Caco-2 (cell line): ENCODE data around the gene NPY1R. TPM values are rescaled to one million over a fixed set of nuclear protein-coding genes. Genes with fewer than 3 reads are reported as not detected.

Experiments
- BruUV-seq: library from RNA; stranded (reverse); fragments of 400-500 nt; replicated peaks from 2 replicates; lab custom pipeline; 2021; lab: Mats Ljungman, UMichigan
- CTCF ChIA-PET: fragments of 300-600 bp; sonication (Branson Sonifier 250); formaldehyde crosslinking; loops from one replicate; lab custom pipeline; 2022; ENCODE audit warnings: antibody characterized with exemption; lab: Charles Lee
- POLR2A ChIA-PET: fragments of 300-600 bp; sonication (Branson Sonifier 250); formaldehyde crosslinking; loops from one replicate; lab custom pipeline; 2022; ENCODE audit warnings: antibody characterized with exemption; lab: Charles Lee
- DNase-seq, 2 experiments: peaks; one replicate each; pipeline versions ENCODE4 v3.0.0 to v3.0.0-alpha.2; 2020 to 2022
- H3K27me3 ChIP-seq: replicated peaks from 2 replicates; pipeline ENCODE4 v1.6.0; 2011; ENCODE audit warnings: low read length; ENCODE audit not compliant: control insufficient read depth, insufficient read depth
- H3K36me3 ChIP-seq: 2 replicates; pipeline ENCODE4 v1.5.1; 2011; ENCODE audit warnings: low read length; ENCODE audit not compliant: control insufficient read depth, insufficient read depth
- H3K4me1 ChIP-seq: fragments of 250-450 bp; sonication (Bioruptor Pico); 2 replicates; pipeline ENCODE4 v1.5.1; 2020; ENCODE audit warnings: mild to moderate bottlenecking
- H3K4me3 ChIP-seq: 2 replicates; pipeline ENCODE4 v1.5.1; 2011; ENCODE audit warnings: low read depth, mild to moderate bottlenecking, control low read depth, low read length
- H3K9me3 ChIP-seq: fragments of 250-450 bp; sonication (Bioruptor Pico); 2 replicates; pipeline ENCODE4 v1.5.1; 2020; ENCODE audit warnings: mild to moderate bottlenecking, moderate library complexity
- H3K27ac Mint-ChIP-seq: one replicate; pipeline ENCODE4 v1.8.0; 2022; ENCODE audit warnings: mixed read lengths; ENCODE audit not compliant: unreplicated experiment
- H3K27me3 Mint-ChIP-seq: one replicate; pipeline ENCODE4 v1.8.0; 2022; ENCODE audit warnings: mixed read lengths; ENCODE audit not compliant: insufficient read depth, unreplicated experiment
- H3K36me3 Mint-ChIP-seq: one replicate; pipeline ENCODE4 v1.8.0; 2022; ENCODE audit warnings: mild to moderate bottlenecking, mixed read lengths; ENCODE audit not compliant: insufficient read depth, unreplicated experiment
- H3K4me1 Mint-ChIP-seq: one replicate; pipeline ENCODE4 v1.8.0; 2022; ENCODE audit warnings: low read depth, mixed read lengths; ENCODE audit not compliant: unreplicated experiment
- H3K4me3 Mint-ChIP-seq: one replicate; pipeline ENCODE4 v1.8.0; 2022; ENCODE audit warnings: mild to moderate bottlenecking, moderate library complexity, mixed read lengths; ENCODE audit not compliant: unreplicated experiment
- H3K9me3 Mint-ChIP-seq: one replicate; pipeline ENCODE4 v1.8.0; 2022; ENCODE audit warnings: mixed read lengths; ENCODE audit not compliant: unreplicated experiment
- CTCF ChIP-seq, 2 experiments: fragments of 200-600 bp in 1 of 2; IDR thresholded peaks; 1 replicate in 1 of 2; 2 replicates in 1 of 2; pipeline versions ENCODE4 v1.5.1 to v1.8.0; 2011 to 2022; ENCODE audit warnings: antibody characterized with exemption in 1 of 2, control low read depth in 1 of 2, inconsistent platforms in 1 of 2, low read depth in 1 of 2, low read length in 1 of 2, mild to moderate bottlenecking in 1 of 2, moderate library complexity in 1 of 2; ENCODE audit not compliant: insufficient read depth in 1 of 2, severe bottlenecking in 1 of 2, unreplicated experiment in 1 of 2
- intact Hi-C: fragments of 100-400 bp; cut with micrococcal nuclease; formaldehyde crosslinking; loops from one replicate; pipeline ENCODE4 v1.10.0; 2022; ENCODE audit not compliant: unreplicated experiment
- total RNA-seq: library from RNA; stranded (reverse); gene quantifications from 2 replicates; pipeline ENCODE4 v1.2.3, GENCODE V29; 2022

NPY1R gene
- total RNA-seq, 1 experiment from 2014 or later = 1.5 TPM

GRCh38 chr4:163353054-163353453 lies 20.7 kb upstream of the NPY1R start:
- Mint-ChIP-seq H3K9me3 (no peaks in the 10 kb centered on the region), H3K36me3 (no peaks in the 10 kb centered on the region), H3K4me1 (no peaks in the 10 kb centered on the region), H3K27me3 (peaks cover 10% of the 10 kb centered on the region), H3K27ac (no peak overlapping the region), H3K4me3 (no peak overlapping the region)
- no peaks in the 10 kb centered on the region for H3K36me3 ChIP-seq
- POLR2A ChIA-PET = no interaction called here
- intact Hi-C loops = no loop called here
- H3K4me3 ChIP-seq = no peak overlapping the region
- no peak for TF ChIP-seq CTCF (IDR thresholded peaks at IDR 0.05; ENCODE audit: insufficient read depth in 1 of 2, low read depth in 1 of 2, low read length in 1 of 2, severe bottlenecking in 1 of 2, unreplicated experiment in 1 of 2)
- no peak for DNase-seq
- H3K9me3 ChIP-seq = no peaks in the 10 kb centered on the region
- CTCF ChIA-PET = no interaction called here
- H3K4me1 ChIP-seq = no peaks in the 10 kb centered on the region
- no TSS peak for BruUV-seq
- no peaks in the 10 kb centered on the region for H3K27me3 ChIP-seq

DNA sequence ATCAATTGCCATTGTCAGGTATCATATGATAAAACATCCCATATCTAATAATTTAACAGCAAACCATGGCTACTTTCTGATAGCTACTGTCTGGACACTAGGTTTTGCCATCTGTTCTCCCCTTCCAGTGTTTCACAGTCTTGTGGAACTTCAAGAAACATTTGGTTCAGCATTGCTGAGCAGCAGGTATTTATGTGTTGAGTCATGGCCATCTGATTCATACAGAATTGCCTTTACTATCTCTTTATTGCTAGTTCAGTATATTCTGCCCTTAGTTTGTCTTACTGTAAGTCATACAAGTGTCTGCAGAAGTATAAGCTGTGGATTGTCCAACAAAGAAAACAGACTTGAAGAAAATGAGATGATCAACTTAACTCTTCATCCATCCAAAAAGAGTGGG lies 18.3 kb upstream of the NPY1R start:
- no peak overlapping the region for H3K4me3 Mint-ChIP-seq
- TF ChIP-seq CTCF (IDR thresholded peaks at IDR 0.05; ENCODE audit: insufficient read depth in 1 of 2, low read depth in 1 of 2, low read length in 1 of 2, severe bottlenecking in 1 of 2, unreplicated experiment in 1 of 2) = no peak
- no peaks in the 10 kb centered on the region for H3K36me3 Mint-ChIP-seq
- ChIA-PET POLR2A (no interaction called here), CTCF (no interaction called here)
- BruUV-seq = no TSS peak
- H3K4me3 ChIP-seq = no peak overlapping the region
- H3K27ac Mint-ChIP-seq = no peak overlapping the region
- no peaks in the 10 kb centered on the region for H3K4me1 Mint-ChIP-seq
- intact Hi-C loops = no loop called here
- no peaks in the 10 kb centered on the region for H3K27me3 ChIP-seq
- no peaks in the 10 kb centered on the region for H3K4me1 ChIP-seq
- H3K9me3 ChIP-seq = no peaks in the 10 kb centered on the region
- H3K36me3 ChIP-seq = no peaks in the 10 kb centered on the region
- H3K9me3 Mint-ChIP-seq = no peaks in the 10 kb centered on the region
- no peak for DNase-seq
- H3K27me3 Mint-ChIP-seq = peaks cover 15% of the 10 kb centered on the region

DNA sequence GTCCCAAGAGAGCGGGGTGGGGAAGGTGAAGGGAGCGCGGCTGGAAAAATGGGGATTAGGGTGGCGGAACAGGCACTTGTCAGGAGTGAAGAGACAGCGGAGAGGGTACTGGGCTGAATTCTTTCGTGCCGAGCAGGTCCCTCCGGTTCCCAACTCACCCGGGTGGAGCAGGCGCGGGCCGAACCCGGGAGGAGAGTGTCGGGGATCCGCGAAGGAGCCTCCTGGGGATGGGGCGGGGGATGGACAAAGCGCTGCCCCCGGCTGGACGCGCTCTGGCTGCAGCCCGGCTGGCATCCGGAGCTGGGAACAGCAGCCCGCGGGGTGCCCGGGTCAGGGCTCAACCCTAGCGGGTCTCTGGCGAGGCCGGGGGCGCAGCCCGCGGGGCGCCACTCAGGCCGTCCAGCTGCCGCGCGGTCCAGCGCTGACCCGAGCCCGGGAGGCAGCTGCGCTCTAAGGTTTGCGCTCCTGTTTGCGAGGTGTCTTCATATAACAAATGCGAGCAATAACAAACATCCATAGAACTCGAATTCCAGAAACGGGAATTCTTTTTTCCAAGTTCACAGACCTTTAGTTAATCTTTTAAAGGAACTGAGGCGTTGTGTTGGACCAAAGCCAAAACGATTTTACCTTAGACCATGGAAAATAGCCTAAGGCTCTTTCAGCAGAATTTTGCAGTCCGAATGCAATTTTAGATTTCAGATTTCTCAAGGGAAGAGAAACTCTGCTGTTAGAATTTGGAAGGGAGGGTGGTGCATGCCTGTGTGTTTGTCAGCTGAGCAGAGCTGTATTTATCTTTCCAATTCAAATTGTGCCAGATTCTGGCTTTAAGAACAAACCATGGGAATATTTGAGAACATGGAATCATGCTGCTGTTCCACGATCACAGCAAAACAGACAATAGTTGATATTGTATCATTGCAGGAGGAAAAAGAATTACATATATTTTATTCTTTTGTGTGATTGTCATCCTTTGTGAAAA lies 12.0 kb upstream of the NPY1R start:
- no peak overlapping the region for H3K27ac Mint-ChIP-seq
- Histone ChIP-seq H3K9me3 (no peaks in the 10 kb centered on the region), H3K36me3 (no peaks in the 10 kb centered on the region), H3K4me3 (no peak overlapping the region; the same call in 1 of the 2 replicates), H3K4me1 (0 out of 2 replicates have a peak, but pooled peaks cover 3% of the 10 kb centered on the region), H3K27me3 (no peaks in the 10 kb centered on the region)
- POLR2A ChIA-PET = no interaction called here
- CTCF ChIA-PET = no interaction called here
- no peaks in the 10 kb centered on the region for H3K9me3 Mint-ChIP-seq
- no peak for DNase-seq
- intact Hi-C loops = no loop called here
- no TSS peak for BruUV-seq
- H3K36me3 Mint-ChIP-seq = no peaks in the 10 kb centered on the region
- H3K4me1 Mint-ChIP-seq = no peaks in the 10 kb centered on the region
- TF ChIP-seq CTCF (IDR thresholded peaks at IDR 0.05; ENCODE audit: insufficient read depth in 1 of 2, low read depth in 1 of 2, low read length in 1 of 2, severe bottlenecking in 1 of 2, unreplicated experiment in 1 of 2) = no peak
- H3K27me3 Mint-ChIP-seq = peaks cover 13% of the 10 kb centered on the region
- H3K4me3 Mint-ChIP-seq = no peak overlapping the region
